Right cardiac atrium (tissue), 5 donors: ENCODE data around the gene ERAP2. TPM values are rescaled to one million over a fixed set of nuclear protein-coding genes. Genes with fewer than 3 reads are reported as not detected.
"Not testable (repeated sequence)": the region's sequence is repeated elsewhere in the genome, so short reads cannot be mapped to it uniquely, and the experiment has no call there.

ENCODE experiments used
- ATAC-seq, 2 donors: fragments of 200-7000 bp; cut with Tn5 transposase; one replicate each; pipeline versions ENCODE4 v1.8.0 to v1.9.1; 2020; ENCODE audit warnings: moderate library complexity in 2 of 2, mild to moderate bottlenecking in 1 of 2
- DNase-seq, 3 donors: peaks; one replicate each; pipeline ENCODE4 v3.0.0-alpha.2; 2020
- H3K27ac ChIP-seq: one replicate; pipeline ENCODE4 v1.5.1; 2013; ENCODE audit warnings: mild to moderate bottlenecking, low read length, control low read depth, moderate library complexity
- H3K27me3 ChIP-seq: one replicate; pipeline ENCODE4 v1.6.1; 2013; ENCODE audit not compliant: control insufficient read depth, insufficient read depth
- H3K4me1 ChIP-seq: one replicate; pipeline ENCODE4 v1.6.1; 2013; ENCODE audit warnings: low read length; ENCODE audit not compliant: control insufficient read depth, insufficient read depth
- H3K4me3 ChIP-seq: one replicate; pipeline ENCODE4 v1.5.1; 2013; ENCODE audit warnings: low read length, control low read depth
- H3K9me3 ChIP-seq: one replicate; pipeline ENCODE4 v1.6.1; 2013; ENCODE audit warnings: low read length; ENCODE audit not compliant: control insufficient read depth
- WGBS: extraction: QIAGEN DNeasy Blood & Tissue Kit; methylation state at CpG from one replicate; pipeline ENCODE4 v1.1.7; 2013; 5-methylcytosine and 5-hydroxymethylcytosine counted together
- intact Hi-C, 4 donors: fragments of 100-400 bp; cut with DNase I; formaldehyde crosslinking; loops; one replicate each; pipeline versions ENCODE4 v1.11.0 to v1.14.0; 2022 to 2023
- polyA plus RNA-seq: library from polyadenylated mRNA; stranded (reverse); fragments of 200-250 nt; gene quantifications from one replicate; pipeline ENCODE4 v1.2.3, GENCODE V29; 2013
- total RNA-seq, 4 donors: library from RNA; stranded (reverse); fragmentation: NEBNext Ultra II Directional; extraction: Animal tissue kit (Norgen Biotek cat#: 25700); gene quantifications; one replicate each; pipeline ENCODE4 v1.2.1, GENCODE V29; 2021
- donor health status: healthy with polysubstance abuse.
- donor health status: DM: no; HTN: yes; CAD: no.
- donor health status: DM: no; HTN: no; CAD: no.
- donor health status: DM: no; HTN: yes; CAD: no; lungs with severe emphysema.
- donor health status: DM: yes; HTN: yes; CAD: no.

The ERAP2 gene
- total and polyA plus RNA-seq, 5 donors = 0.81 to 7.2 (median 6.9) TPM

DNA sequence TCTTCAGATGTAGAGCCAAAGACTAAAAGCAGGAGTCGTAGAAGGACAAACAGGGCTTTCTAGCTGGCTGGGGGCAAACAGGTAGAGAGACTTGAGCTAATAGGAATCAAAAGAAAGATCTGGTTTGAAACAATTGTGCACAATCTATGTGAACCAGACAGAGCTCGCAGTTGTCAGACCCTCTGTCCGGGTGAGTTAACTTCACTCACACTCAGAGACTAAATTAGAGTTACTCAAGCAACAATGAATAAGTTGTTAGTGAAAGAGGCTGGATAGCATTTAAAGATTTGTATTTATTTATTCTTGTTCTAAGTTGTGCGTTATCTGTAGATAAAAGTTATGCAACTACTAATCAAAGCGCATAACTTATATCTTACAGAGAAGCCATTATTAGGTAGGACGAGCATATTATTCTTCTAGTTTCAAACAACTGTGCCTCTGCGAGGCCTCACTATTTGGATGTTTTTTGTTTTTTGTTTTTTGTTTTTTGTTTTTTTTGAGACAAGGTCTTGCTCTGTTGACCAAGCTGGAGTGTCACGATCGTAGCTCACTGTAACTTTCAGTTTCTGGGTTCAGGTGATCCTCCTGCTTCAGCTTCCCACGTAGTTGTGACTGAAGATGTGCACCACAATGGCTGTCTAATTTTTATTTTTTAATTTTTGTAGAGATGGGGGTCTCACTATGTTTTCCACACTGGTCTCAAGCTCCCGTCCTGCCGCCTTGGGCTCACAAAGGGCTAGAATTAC is 46.4 kb downstream of the ERAP2 start:
- H3K27me3 ChIP-seq = no peaks in the 10 kb centered on the region
- peak overlapping the region; percentile 62 for H3K27ac ChIP-seq
- no peaks in the 10 kb centered on the region for H3K4me1 ChIP-seq
- no peak for ATAC-seq
- intact Hi-C loops = no loop called here
- no peaks in the 10 kb centered on the region for H3K9me3 ChIP-seq
- DNase-seq = no peak
- H3K4me3 ChIP-seq = no peak overlapping the region
- 83% methylated on average over 12 of the region's 12 CpGs for WGBS

DNA sequence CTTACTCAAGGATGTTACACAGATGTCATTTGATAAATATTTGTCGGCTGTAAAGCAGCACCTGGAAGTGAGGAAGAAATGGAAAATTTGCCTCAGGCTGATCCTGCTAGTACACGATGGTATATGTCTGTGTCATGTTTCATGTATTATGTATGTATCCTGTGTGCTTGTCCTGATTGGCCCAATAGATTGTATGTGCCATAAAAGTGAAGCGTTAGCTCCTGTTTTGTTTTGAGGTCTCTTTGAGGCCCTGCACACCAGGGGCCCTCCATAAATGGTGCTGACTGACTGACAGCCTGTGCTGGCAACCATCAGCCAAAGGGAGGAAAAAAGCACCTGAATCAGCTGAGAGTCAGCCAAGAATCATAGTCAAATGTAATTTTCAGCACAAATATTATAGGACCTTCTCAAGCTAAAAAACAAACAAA is 47.7 kb downstream of the ERAP2 start:
- H3K27me3 ChIP-seq = no peaks in the 10 kb centered on the region
- intact Hi-C loops = no loop called here
- ATAC-seq = peak in 1 of 2 donors; percentile 35
- H3K4me1 ChIP-seq = peaks cover 2% of the 10 kb centered on the region
- H3K9me3 ChIP-seq = no peaks in the 10 kb centered on the region
- no peak for DNase-seq
- whole genome bisulfite sequencing = 48% methylated on average over 3 of the region's 3 CpGs
- H3K4me3 ChIP-seq = no peak overlapping the region
- H3K27ac ChIP-seq = no peak overlapping the region

DNA sequence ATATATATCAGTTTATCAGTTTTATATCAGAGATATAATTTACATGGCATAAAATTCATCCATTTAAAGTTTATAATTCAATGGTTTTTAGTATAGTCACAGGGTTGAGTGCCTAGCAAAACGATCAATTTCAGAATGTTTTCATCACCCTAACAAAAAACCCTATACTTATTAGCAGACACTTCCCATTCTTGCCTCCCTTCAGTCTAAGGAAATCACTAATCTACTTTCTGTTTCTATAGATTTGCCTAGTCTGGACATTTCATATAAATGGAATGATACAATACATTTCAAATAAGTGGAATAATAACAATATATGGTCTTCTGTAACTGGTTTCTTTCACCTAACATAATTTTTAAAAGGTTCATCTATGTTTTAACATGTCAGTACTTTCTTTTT is 50.0 kb downstream of the ERAP2 start:
- intact Hi-C loops = no loop called here
- Histone ChIP-seq H3K27ac (no peak overlapping the region), H3K4me3 (no peak overlapping the region), H3K27me3 (no peaks in the 10 kb centered on the region), H3K4me1 (peaks cover 2% of the 10 kb centered on the region), H3K9me3 (no peaks in the 10 kb centered on the region)
- DNase-seq = no peak
- WGBS = 82% methylated on average over 1 of the region's 1 CpG
- ATAC-seq = no peak

DNA sequence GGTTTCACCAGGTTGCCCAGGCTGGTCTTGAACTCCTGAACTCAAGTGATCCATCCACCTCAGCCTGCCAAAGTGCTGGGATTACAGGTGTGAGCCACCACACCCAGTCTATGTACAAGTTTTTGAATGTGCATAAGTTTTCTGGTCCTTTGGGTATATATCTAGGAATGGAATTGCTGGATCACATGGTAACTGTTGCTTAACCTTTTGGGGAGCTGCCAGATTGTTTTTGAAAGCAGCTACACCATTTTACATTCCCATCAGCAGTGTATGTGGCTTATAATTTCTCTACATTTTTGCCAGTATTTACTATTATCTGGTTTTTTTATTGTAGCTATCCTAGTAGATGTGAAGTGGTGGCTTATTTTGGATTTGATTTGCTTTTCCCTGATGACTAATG is 50.7 kb downstream of the ERAP2 start:
- ATAC-seq = no peak
- H3K4me3 ChIP-seq = no peak overlapping the region
- H3K4me1 ChIP-seq = peaks cover 2% of the 10 kb centered on the region
- no peaks in the 10 kb centered on the region for H3K9me3 ChIP-seq
- intact Hi-C loops = no loop called here
- H3K27me3 ChIP-seq = no peaks in the 10 kb centered on the region
- DNase-seq = no peak
- H3K27ac ChIP-seq = no peak overlapping the region

DNA sequence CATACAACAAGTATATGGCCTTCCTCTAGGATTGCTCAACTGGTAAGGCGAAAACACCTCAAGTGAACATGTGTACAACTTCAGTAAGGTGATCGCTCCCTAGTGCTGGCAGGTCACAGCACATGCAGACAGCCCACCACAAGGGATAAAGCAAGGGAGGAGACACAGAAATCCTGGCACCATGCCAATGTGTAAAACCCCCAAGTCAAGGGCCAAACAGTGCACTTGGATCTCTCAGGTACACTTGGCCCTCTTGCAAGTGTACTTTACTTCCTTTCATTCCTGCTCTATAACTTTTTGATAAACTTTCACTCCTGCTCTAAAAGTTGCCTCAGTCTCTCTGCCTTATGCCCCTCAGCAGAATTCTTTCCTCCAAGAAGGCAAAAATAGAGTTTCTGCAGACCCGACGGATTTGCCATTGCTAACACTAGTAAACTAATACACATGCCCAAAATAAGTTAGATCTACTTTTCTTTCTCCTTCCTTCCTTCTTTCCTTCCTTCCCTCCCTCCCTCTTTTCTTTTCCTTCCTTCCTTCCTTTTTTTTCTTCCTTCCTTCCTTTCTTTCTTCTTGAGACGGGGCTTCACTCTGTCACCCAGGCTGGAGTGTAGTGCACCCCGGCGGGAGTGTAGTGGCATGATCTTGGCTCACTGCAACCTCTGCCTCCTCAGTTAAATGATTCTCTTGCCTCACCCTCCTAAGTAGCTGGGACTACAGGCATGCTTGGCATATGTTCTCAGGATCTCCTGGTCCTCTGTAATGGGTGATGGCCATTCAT is 52.8 kb downstream of the ERAP2 start:
- no peak for ATAC-seq

DNA sequence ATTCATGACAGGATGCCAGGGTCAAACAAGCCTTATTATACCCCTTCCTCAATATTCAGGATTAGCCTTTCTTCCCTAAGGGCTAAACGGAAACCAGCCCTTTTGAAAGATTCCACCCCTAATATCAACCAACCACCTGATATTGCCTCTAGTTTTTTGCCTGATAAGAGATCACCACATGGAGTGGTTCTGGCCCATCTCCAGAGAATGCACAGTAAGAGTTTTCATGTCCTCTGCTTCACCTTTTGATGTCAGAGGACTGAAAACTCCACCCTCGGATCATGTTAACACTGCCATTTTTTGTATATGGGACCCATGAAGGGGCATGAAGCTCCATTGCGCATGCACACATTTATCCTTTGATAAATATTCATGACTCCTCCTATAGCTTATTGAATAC is 53.8 kb downstream of the ERAP2 start:
- no peaks in the 10 kb centered on the region for H3K27me3 ChIP-seq
- no peak overlapping the region for H3K4me3 ChIP-seq
- intact Hi-C loops = no loop called here
- ATAC-seq = no peak
- no peak for DNase-seq
- no peaks in the 10 kb centered on the region for H3K9me3 ChIP-seq
- peaks cover 2% of the 10 kb centered on the region for H3K4me1 ChIP-seq
- WGBS = 76% methylated on average over 3 of the region's 3 CpGs
- no peak overlapping the region for H3K27ac ChIP-seq

More for the DNA sequence above, 52.8 kb downstream of the ERAP2 start:
- H3K27ac ChIP-seq = no peak overlapping the region
- DNase-seq = no peak
- peaks cover 2% of the 10 kb centered on the region for H3K4me1 ChIP-seq
- H3K9me3 ChIP-seq = no peaks in the 10 kb centered on the region
- intact Hi-C loops = no loop called here
- no peak overlapping the region for H3K4me3 ChIP-seq
- WGBS = 83% methylated on average over 7 of the region's 7 CpGs
- no peaks in the 10 kb centered on the region for H3K27me3 ChIP-seq

DNA sequence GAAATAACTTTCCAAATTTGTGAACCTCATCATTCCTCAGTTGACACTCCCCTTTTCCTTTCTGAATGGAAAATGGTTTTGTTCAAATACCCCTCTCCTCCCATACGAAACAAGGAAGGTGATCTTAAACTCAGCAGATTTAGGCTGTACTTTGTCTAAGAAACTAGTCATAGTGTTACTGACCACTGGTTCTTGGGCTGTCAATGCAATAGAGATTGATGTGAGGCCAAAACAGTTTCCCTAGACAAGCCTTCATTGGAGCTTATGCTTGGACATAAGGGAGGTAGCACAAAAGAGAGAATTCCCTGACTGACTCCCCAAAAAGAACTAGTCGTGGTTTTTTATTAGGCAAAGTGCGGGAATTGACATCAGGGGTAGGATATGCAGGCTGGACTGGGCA is 54.3 kb downstream of the ERAP2 start:
- intact Hi-C loops = no loop called here
- no peak for DNase-seq
- no peaks in the 10 kb centered on the region for H3K9me3 ChIP-seq
- peaks cover 2% of the 10 kb centered on the region for H3K4me1 ChIP-seq
- H3K27ac ChIP-seq = no peak overlapping the region
- ATAC-seq = no peak
- H3K27me3 ChIP-seq = no peaks in the 10 kb centered on the region
- WGBS = 98% methylated on average over 3 of the region's 3 CpGs
- H3K4me3 ChIP-seq = no peak overlapping the region

DNA sequence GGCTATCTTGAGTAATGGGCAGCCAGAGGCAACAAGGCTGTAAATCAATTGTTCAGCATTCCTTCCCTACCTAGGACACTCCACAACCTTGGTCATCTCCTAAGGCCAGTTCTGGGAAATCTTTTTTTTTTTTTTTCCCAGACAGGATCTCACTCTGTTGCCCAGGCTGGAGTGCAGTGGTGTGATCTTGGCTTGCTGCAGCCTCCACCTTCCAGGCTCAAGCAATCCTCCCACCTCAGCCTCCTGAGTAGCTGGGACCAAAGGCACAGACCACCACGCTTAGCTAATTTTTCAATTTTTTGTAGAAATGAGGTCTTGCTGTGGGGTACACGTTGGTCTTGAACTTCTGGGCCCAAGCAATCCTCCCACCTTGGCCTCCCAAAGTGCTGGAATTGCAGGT is 54.7 kb downstream of the ERAP2 start:
- H3K9me3 ChIP-seq, H3K27ac ChIP-seq, DNase-seq, H3K4me1 ChIP-seq, H3K27me3 ChIP-seq, intact Hi-C loops, ATAC-seq, H3K4me3 ChIP-seq: not testable (repeated sequence)
- 98% methylated on average over 2 of the region's 2 CpGs for WGBS

DNA sequence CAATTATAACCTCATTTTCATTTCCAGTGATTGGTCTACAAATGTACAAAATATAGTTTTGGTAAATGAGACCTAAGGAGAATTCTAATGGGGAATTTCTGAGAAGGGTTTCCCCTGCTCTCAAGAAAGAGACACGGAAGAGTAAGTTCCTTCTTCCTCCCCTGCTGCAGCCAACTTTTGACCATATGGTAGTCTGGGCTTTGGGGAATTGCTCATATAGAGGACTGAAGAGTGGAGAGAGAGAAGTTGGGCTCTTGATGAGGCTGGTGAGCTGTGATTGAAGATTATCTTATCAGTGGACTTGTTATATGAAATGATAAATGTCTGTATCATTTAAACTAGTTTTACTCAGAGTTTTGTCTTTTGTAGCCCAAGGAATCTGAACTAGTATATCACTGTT is 55.3 kb downstream of the ERAP2 start:
- H3K9me3 ChIP-seq = no peaks in the 10 kb centered on the region
- H3K27me3 ChIP-seq = no peaks in the 10 kb centered on the region
- peaks cover 2% of the 10 kb centered on the region for H3K4me1 ChIP-seq
- 60% methylated on average over 1 of the region's 1 CpG for WGBS
- no peak overlapping the region for H3K27ac ChIP-seq
- DNase-seq (no peak), ATAC-seq (no peak)
- no peak overlapping the region for H3K4me3 ChIP-seq
- intact Hi-C loops = no loop called here

DNA sequence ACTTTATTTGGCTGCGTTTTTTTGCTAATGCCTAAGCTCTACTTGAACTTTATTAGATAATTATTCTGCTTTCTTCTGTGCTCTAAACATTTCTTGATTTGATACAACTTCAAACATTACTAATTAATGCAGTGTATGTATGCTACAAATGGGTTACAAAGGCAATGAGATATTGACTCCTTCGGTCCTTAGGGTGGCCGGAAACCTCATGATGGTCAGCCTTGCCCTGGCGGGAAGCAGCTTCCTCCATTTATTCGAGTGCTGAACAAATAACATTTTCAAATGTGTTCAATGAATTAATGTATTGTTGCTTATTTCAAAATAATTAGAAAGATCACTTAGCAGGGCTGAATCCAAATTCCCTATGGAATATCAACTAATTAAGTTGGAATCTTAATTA is 55.7 kb downstream of the ERAP2 start:
- intact Hi-C loops = no loop called here
- Histone ChIP-seq H3K27ac (no peak overlapping the region), H3K4me3 (no peak overlapping the region), H3K9me3 (no peaks in the 10 kb centered on the region), H3K4me1 (peaks cover 2% of the 10 kb centered on the region), H3K27me3 (no peaks in the 10 kb centered on the region)
- ATAC-seq (no peak), DNase-seq (no peak)
- 88% methylated on average over 5 of the region's 5 CpGs for WGBS

DNA sequence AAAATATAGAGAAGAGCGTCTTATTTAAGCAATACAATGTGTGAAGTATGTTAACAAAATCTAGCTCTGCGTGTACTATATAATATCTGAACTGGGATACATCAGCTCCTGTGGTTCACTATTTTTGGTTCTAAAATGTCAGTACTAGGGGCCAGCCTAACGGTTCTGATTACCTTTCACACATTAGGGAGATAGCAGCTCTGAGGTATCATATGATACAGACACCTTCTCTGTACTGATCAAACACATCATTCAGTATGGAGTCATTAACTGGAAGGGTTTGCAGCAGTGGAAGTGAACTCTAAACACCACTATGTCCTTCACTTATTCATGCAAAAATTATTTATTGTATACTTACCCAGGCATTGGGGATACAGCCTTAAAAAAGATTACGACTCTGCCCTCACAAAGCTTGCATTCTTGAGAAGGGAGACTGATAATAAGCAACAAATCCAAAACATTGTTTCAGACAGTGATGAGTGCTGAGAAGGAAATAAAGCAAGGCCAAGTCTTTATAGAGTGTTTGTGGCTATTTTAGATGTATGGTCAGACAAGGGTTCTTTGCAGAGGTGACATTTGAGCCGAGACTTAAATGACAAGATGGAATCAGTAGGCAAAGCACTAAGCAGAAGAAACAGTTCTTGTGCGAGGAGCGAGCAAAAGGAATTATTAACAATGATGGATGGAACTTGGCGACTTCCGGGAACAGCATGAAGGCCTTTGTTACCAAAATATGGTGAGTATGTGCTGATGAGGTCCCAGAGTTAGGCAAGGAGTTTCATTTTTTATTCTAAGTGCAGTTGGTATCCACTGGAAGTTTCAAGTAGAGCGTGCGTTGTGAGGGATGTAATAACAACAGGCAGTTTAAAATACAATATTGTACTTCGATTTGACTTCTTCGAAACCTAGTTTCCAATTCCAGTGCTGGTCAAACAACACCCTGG is 57.7 kb downstream of the ERAP2 start:
- intact Hi-C loops = no loop called here
- no peak for DNase-seq
- Histone ChIP-seq H3K9me3 (no peaks in the 10 kb centered on the region), H3K4me1 (no peaks in the 10 kb centered on the region), H3K27ac (peak overlapping the region; percentile 97), H3K27me3 (no peaks in the 10 kb centered on the region), H3K4me3 (peak overlapping the region; percentile 94)
- 16% methylated on average over 13 of the region's 13 CpGs for WGBS
- no peak for ATAC-seq
